H1 (cell line): Measurements from ENCODE around the gene ZC3H12C. TPM values are rescaled to one million over a fixed set of nuclear protein-coding genes. Genes with fewer than 3 reads are reported as not detected.
A peak's percentile ranks its signal among the peaks of the same experiment; 100 is the strongest.

ENCODE experiments used
- CTCF ChIA-PET: fragments of 300-600 bp; sonication (Branson Sonifier 250); formaldehyde crosslinking; loops from one replicate; lab custom pipeline; 2021; ENCODE audit not compliant: partially characterized antibody; lab: Charles Lee
- POLR2A ChIA-PET: fragments of 300-600 bp; sonication (Branson Sonifier 250); formaldehyde crosslinking; loops from one replicate; lab custom pipeline; 2021; ENCODE audit warnings: inconsistent platforms; ENCODE audit not compliant: partially characterized antibody; lab: Charles Lee
- DNase-seq, 2 experiments: peaks; one replicate each; pipeline versions ENCODE4 v3.0.0 to v3.0.0-alpha.2; 2010 to 2022; ENCODE audit warnings: low spot score in 2 of 2, low read depth in 1 of 2, mixed read lengths in 1 of 2
- FAIRE-seq: peaks from 2 replicates; lab custom pipeline; 2011; peaks lifted over from hg19 to GRCh38; lab: Jason Lieb, UNC
- H2AFZ ChIP-seq: 2 replicates; pipeline ENCODE4 v1.8.1; 2012; ENCODE audit warnings: low read length, inconsistent platforms
- H2AK5ac ChIP-seq: 2 replicates; pipeline ENCODE4 v1.6.1; 2013; ENCODE audit warnings: low read depth, low read length
- H2BK120ac ChIP-seq: replicated peaks from 2 replicates; pipeline ENCODE3; 2013; ENCODE audit warnings: low read depth, low read length, inconsistent platforms
- H2BK12ac ChIP-seq: 2 replicates; pipeline ENCODE4 v1.6.1; 2013; ENCODE audit warnings: low read depth, low read length
- H2BK15ac ChIP-seq: 2 replicates; pipeline ENCODE4 v1.6.1; 2013; ENCODE audit warnings: low read length
- H2BK20ac ChIP-seq: 2 replicates; pipeline ENCODE4 v1.6.1; 2013; ENCODE audit warnings: low read length
- H2BK5ac ChIP-seq: 2 replicates; pipeline ENCODE4 v1.6.1; 2013; ENCODE audit warnings: low read depth, low read length
- H3K14ac ChIP-seq: 2 replicates; pipeline ENCODE4 v1.6.1; 2013; ENCODE audit warnings: inconsistent platforms; ENCODE audit not compliant: insufficient read length
- H3K18ac ChIP-seq: 2 replicates; pipeline ENCODE4 v1.6.1; 2013; ENCODE audit warnings: low read length; ENCODE audit errors: extremely low read depth
- H3K23ac ChIP-seq: 2 replicates; pipeline ENCODE4 v1.6.1; 2013; ENCODE audit warnings: inconsistent platforms; ENCODE audit not compliant: insufficient read length
- H3K23me2 ChIP-seq: 2 replicates; pipeline ENCODE4 v1.6.1; 2013; ENCODE audit warnings: low read depth, low read length
- H3K27ac ChIP-seq: 2 replicates; pipeline ENCODE4 v1.6.1; 2011; ENCODE audit warnings: low read depth, low read length, inconsistent platforms
- H3K27me3 ChIP-seq, 4 experiments: replicated peaks in 1 of 4; 1 replicate in 1 of 4; 2 replicates in 3 of 4; pipeline versions ENCODE4 v1.6.1 to v1.8.1; 2011 to 2013; ENCODE audit warnings: low read length in 3 of 4, mild to moderate bottlenecking in 3 of 4, inconsistent platforms in 2 of 4, mixed read lengths in 2 of 4, moderate library complexity in 1 of 4; ENCODE audit not compliant: control insufficient read depth in 3 of 4, insufficient read depth in 3 of 4; ENCODE audit errors: extremely low read depth in 1 of 4
- H3K36me3 ChIP-seq, 4 experiments: 2 replicates each; pipeline versions ENCODE4 v1.6.1 to v1.8.1; 2011 to 2013; ENCODE audit warnings: mild to moderate bottlenecking in 4 of 4, low read length in 3 of 4, moderate library complexity in 2 of 4, control low read depth in 1 of 4, inconsistent platforms in 1 of 4; ENCODE audit not compliant: insufficient read depth in 4 of 4, control insufficient read depth in 2 of 4
- H3K4ac ChIP-seq: replicated peaks from 2 replicates; pipeline ENCODE3; 2013; ENCODE audit warnings: low read length, low read depth, mixed read lengths, inconsistent platforms; ENCODE audit not compliant: insufficient read length
- H3K4me1 ChIP-seq, 4 experiments: replicated peaks in 1 of 4; 1 replicate in 1 of 4; 2 replicates in 3 of 4; pipeline versions ENCODE4 v1.6.1 to v1.8.1; 2011 to 2013; ENCODE audit warnings: low read length in 3 of 4, inconsistent platforms in 2 of 4, mixed read lengths in 1 of 4; ENCODE audit not compliant: insufficient read depth in 4 of 4, control insufficient read depth in 3 of 4
- H3K4me2 ChIP-seq, 2 experiments: 2 replicates each; pipeline versions ENCODE4 v1.6.1 to v1.8.1; 2011 to 2013; ENCODE audit warnings: low read depth in 2 of 2, low read length in 2 of 2, control low read depth in 1 of 2, inconsistent platforms in 1 of 2, mild to moderate bottlenecking in 1 of 2; ENCODE audit not compliant: insufficient read depth in 1 of 2
- H3K4me3 ChIP-seq, 4 experiments: fragments of 200-600, 300-600 bp in 1 of 4; sonication (generic), shearing (Covaris generic), sonication (Bioruptor Twin) in 1 of 4; 2 replicates each; pipeline versions ENCODE4 v1.5.1 to v1.8.1; 2011 to 2016; ENCODE audit warnings: low read length in 4 of 4, low read depth in 3 of 4, control low read depth in 2 of 4, inconsistent platforms in 2 of 4, mild to moderate bottlenecking in 2 of 4, mixed read lengths in 1 of 4, moderate library complexity in 1 of 4; ENCODE audit not compliant: insufficient read depth in 2 of 4; ENCODE audit errors: extremely low read depth in 1 of 4
- H3K56ac ChIP-seq: replicated peaks from 2 replicates; pipeline ENCODE3; 2013; ENCODE audit warnings: low read depth, mild to moderate bottlenecking, mixed read lengths, low read length, inconsistent platforms; ENCODE audit not compliant: insufficient read length
- H3K79me1 ChIP-seq: 2 replicates; pipeline ENCODE4 v1.6.1; 2013; ENCODE audit warnings: low read depth, low read length, control low read depth
- H3K79me2 ChIP-seq, 2 experiments: 2 replicates each; pipeline versions ENCODE4 v1.6.1 to v1.8.1; 2012 to 2013; ENCODE audit warnings: low read length in 2 of 2, mild to moderate bottlenecking in 2 of 2, inconsistent platforms in 1 of 2; ENCODE audit not compliant: insufficient read depth in 2 of 2, control insufficient read depth in 1 of 2
- H3K9ac ChIP-seq, 4 experiments: replicated peaks in 1 of 4; 1 replicate in 1 of 4; 2 replicates in 3 of 4; pipeline versions ENCODE4 v1.6.1 to v1.8.1; 2011 to 2013; ENCODE audit warnings: low read depth in 3 of 4, low read length in 3 of 4, control low read depth in 2 of 4, mild to moderate bottlenecking in 2 of 4, moderate library complexity in 2 of 4, inconsistent platforms in 1 of 4; ENCODE audit errors: extremely low read depth in 1 of 4
- H3K9me3 ChIP-seq, 2 experiments: 2 replicates each; pipeline versions ENCODE4 v1.6.1 to v1.8.1; 2012 to 2013; ENCODE audit warnings: mild to moderate bottlenecking in 2 of 2, moderate library complexity in 2 of 2, control low read depth in 1 of 2, inconsistent platforms in 1 of 2, low read depth in 1 of 2, low read length in 1 of 2, mixed read lengths in 1 of 2; ENCODE audit not compliant: insufficient read depth in 2 of 2
- H4K20me1 ChIP-seq, 2 experiments: replicated peaks in 1 of 2; 2 replicates each; pipeline versions ENCODE3 to v1.8.1; 2011 to 2013; ENCODE audit warnings: inconsistent platforms in 2 of 2, low read length in 2 of 2, mild to moderate bottlenecking in 1 of 2; ENCODE audit not compliant: insufficient read depth in 2 of 2, control insufficient read depth in 1 of 2
- H4K5ac ChIP-seq: 2 replicates; pipeline ENCODE4 v1.6.1; 2013; ENCODE audit warnings: low read length, low read depth, mixed read lengths, inconsistent platforms; ENCODE audit not compliant: insufficient read length
- H4K8ac ChIP-seq: 2 replicates; pipeline ENCODE4 v1.8.0; 2013; ENCODE audit warnings: mild to moderate bottlenecking, moderate library complexity, low read length, inconsistent platforms; ENCODE audit not compliant: insufficient read depth; ENCODE audit errors: extremely low read depth
- H4K91ac ChIP-seq: replicated peaks from 2 replicates; pipeline ENCODE3; 2013; ENCODE audit warnings: low read length, mixed read lengths, inconsistent platforms; ENCODE audit not compliant: insufficient read length
- ASH2L ChIP-seq: fragments of 200-600, 300-600 bp; sonication (generic); IDR thresholded peaks from one replicate; pipeline ENCODE4 v1.7.1; 2017; ENCODE audit warnings: low read length
- ATF3 ChIP-seq: IDR thresholded peaks from 2 replicates; pipeline ENCODE4 v1.6.1; 2011; ENCODE audit warnings: low read depth, mild to moderate bottlenecking, low read length; ENCODE audit not compliant: insufficient read depth
- CBX8 ChIP-seq: fragments of 300-800, 300-1000 bp; sonication (generic); IDR thresholded peaks from 2 replicates; pipeline ENCODE4 v1.7.1; 2016; ENCODE audit warnings: low read depth, low read length, borderline replicate concordance
- JUN ChIP-seq: IDR thresholded peaks from 2 replicates; pipeline ENCODE4 v1.6.1; 2011; ENCODE audit warnings: low read depth, mild to moderate bottlenecking, improper control_type of control experiment, low read length
- RAD21 ChIP-seq, 2 experiments: IDR thresholded peaks in 1 of 2; conservative IDR thresholded peaks in 1 of 2; 2 replicates each; pipeline ENCODE4 v1.6.1; 2011; ENCODE audit warnings: low read depth in 2 of 2, low read length in 2 of 2, improper control_type of control experiment in 1 of 2, inconsistent platforms in 1 of 2, mild to moderate bottlenecking in 1 of 2, moderate library complexity in 1 of 2
- RXRA ChIP-seq: IDR thresholded peaks from 2 replicates; pipeline ENCODE4 v1.6.1; 2011; ENCODE audit warnings: low read depth, mild to moderate bottlenecking, low read length, moderate library complexity; ENCODE audit not compliant: insufficient read depth
- WGBS, 2 experiments: shearing (Covaris generic) in 1 of 2; methylation state at CpG; one replicate each; pipeline versions ENCODE4 v1.1.6 to v1.1.7; 2013 to 2015; ENCODE audit warnings: low lambda C conversion rate in 2 of 2, mixed read lengths in 2 of 2, inconsistent platforms in 1 of 2, low coverage in 1 of 2, missing lambda C conversion rate in 1 of 2; ENCODE audit not compliant: insufficient replicate concordance in 2 of 2, insufficient coverage in 1 of 2, insufficient read length in 1 of 2; ENCODE audit errors: extremely low coverage in 1 of 2, missing lambda C conversion rate in 1 of 2; 5-methylcytosine and 5-hydroxymethylcytosine counted together
- polyA plus RNA-seq, 7 experiments: library from polyadenylated mRNA; depleted of rRNA in 3 of 7; stranded (reverse) in 5 of 7; unstranded in 2 of 7; fragments of >200 nt in 5 of 7; fragments of 200-250 nt in 2 of 7; gene quantifications; 1 replicate in 5 of 7; 2 replicates in 1 of 7; 4 replicates in 1 of 7; pipeline versions ENCODE4 v1.2.1 to v1.2.3, GENCODE V29; 2011 to 2013; ENCODE audit warnings: missing spikeins in 2 of 7, mixed read lengths in 2 of 7
- total RNA-seq: library from RNA; stranded (reverse); fragmentation: NEBNext Ultra II Directional; extraction: Animal tissue kit (Norgen Biotek cat#: 25700); gene quantifications from 2 replicates; pipeline ENCODE4 v1.2.1, GENCODE V29; 2021

Gene ZC3H12C
- total and polyA plus RNA-seq, 2 of the 8 experiments (the other 6 are each of a cell fraction or from before 2014, with no cell fraction given) = 2.0 to 2.7 TPM

DNA sequence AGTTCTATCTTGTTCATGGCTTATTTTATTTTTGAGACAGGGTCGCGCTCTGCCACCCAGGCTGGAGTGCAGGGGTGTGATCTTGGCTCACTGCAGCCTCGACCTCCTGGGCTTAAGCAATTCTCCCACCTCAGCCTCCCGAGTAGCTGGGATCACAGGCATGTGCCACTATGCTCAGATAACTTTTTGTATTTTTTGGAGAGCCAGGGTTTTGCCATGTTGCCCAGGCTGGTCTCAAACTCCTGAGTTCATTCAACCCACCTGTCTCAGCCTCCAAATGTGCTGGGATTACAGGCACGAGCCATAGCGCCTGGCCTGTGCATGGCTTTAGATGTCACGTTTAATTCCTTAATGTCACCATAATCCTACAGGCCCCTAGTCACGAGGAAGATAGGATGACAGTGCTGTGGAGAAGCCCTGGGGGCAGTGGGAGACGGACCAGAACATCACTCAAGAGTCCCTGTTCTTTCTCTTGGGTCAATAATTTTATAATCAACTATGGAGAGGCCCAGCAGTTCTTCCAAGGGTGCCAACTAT, 103.8 kb downstream of the ZC3H12C start:
- no peak for DNase-seq
- H3K79me2 ChIP-seq = no peaks in the 10 kb centered on the region
- no peak overlapping the region for H3K18ac ChIP-seq
- H3K4me1 ChIP-seq = peaks cover 0 to 8% (median 4%) of the 10 kb centered on the region in 4 experiments; a peak in 6 of 7 replicates
- no peak overlapping the region for H3K4me2 ChIP-seq
- no peaks in the 10 kb centered on the region for H4K20me1 ChIP-seq
- ChIA-PET POLR2A (interaction anchor here (1.0 kb wide), 1 partner anchor 10 kb away, joined by 3 read pairs; no protein-coding TSS in a partner anchor), CTCF (interaction anchor here (0.6 to 12.7 kb wide), 8 partner anchors 7 to 1205 kb away, joined by 3 to 130 read pairs (median 4); partner anchors contain the start of gene FDX1)
- H2BK12ac ChIP-seq = no peak overlapping the region
- H4K8ac ChIP-seq = no peak overlapping the region
- no peaks in the 10 kb centered on the region for H3K36me3 ChIP-seq
- 0 out of 2 replicates have a peak overlapping the region, but pooled peaks have one; percentile 33 for H2BK15ac ChIP-seq
- no peak overlapping the region for H3K14ac ChIP-seq
- H3K23me2 ChIP-seq = no peaks in the 10 kb centered on the region; the same call in 1 of the 2 replicates
- no peak overlapping the region for H4K5ac ChIP-seq
- H3K9me3 ChIP-seq = no peaks in the 10 kb centered on the region
- no peak overlapping the region for H3K23ac ChIP-seq
- no peak overlapping the region for H2AK5ac ChIP-seq
- no peak overlapping the region for H3K4me3 ChIP-seq
- H3K79me1 ChIP-seq = no peaks in the 10 kb centered on the region
- H2AFZ ChIP-seq = no peak overlapping the region
- no peak overlapping the region for H3K56ac ChIP-seq
- H2BK20ac ChIP-seq = no peak overlapping the region
- H3K27ac ChIP-seq = no peak overlapping the region
- no peak overlapping the region for H2BK5ac ChIP-seq
- no peak overlapping the region for H2BK120ac ChIP-seq
- WGBS, 2 experiments = 92% methylated on average over 9 of the region's 9 CpGs; no CpG with 5 or more reads in 1 of the 2 experiments
- no peaks in the 10 kb centered on the region for H3K27me3 ChIP-seq
- no peak overlapping the region for H3K9ac ChIP-seq
- FAIRE-seq = no peak
- H3K4ac ChIP-seq = no peak overlapping the region
- no peak overlapping the region for H4K91ac ChIP-seq
- no peak for TF ChIP-seq ATF3
- no peak for TF ChIP-seq RAD21 (IDR thresholded peaks at IDR 0.05 in 1 of 2, conservative IDR thresholded peaks at IDR 0.05 in 1 of 2; ENCODE audit: low read depth in 2 of 2, low read length in 2 of 2)
- no peak for TF ChIP-seq ASH2L
- no peak for TF ChIP-seq CBX8
- no peak for TF ChIP-seq RXRA
- no peak for TF ChIP-seq JUN
